Psoas muscle (tissue), 8 donors: ENCODE measurements around the gene EMILIN2. TPM values are rescaled to one million over a fixed set of nuclear protein-coding genes. Genes with fewer than 3 reads are reported as not detected.

Experiments used
- ATAC-seq, 4 donors: fragments of 200-7000 bp; cut with Tn5 transposase; one replicate each; pipeline ENCODE4 v1.9.1; 2020; ENCODE audit warnings: moderate library complexity in 3 of 4, mild to moderate bottlenecking in 2 of 4
- DNase-seq, 2 donors: peaks; one replicate each; pipeline ENCODE4 v3.0.0-alpha.2; 2020
- H3K27ac ChIP-seq: fragments of 200-600 bp; one replicate; pipeline ENCODE4 v1.8.0; 2022
- H3K27me3 ChIP-seq, 3 donors: fragments of 200-600 bp in 1 of 3; one replicate each; pipeline versions ENCODE4 v1.6.1 to v1.8.0; 2013 to 2022; ENCODE audit warnings: low read length in 2 of 3, mild to moderate bottlenecking in 2 of 3, moderate library complexity in 1 of 3; ENCODE audit not compliant: insufficient read depth in 3 of 3
- H3K36me3 ChIP-seq, 2 donors: fragments of 200-600 bp in 1 of 2; one replicate each; pipeline versions ENCODE4 v1.6.1 to v1.8.0; 2013 to 2022; ENCODE audit warnings: low read depth in 1 of 2, mild to moderate bottlenecking in 1 of 2, moderate library complexity in 1 of 2; ENCODE audit not compliant: insufficient read depth in 1 of 2
- H3K4me1 ChIP-seq: fragments of 200-600 bp; one replicate; pipeline ENCODE4 v1.8.0; 2022
- H3K4me3 ChIP-seq: fragments of 200-600 bp; one replicate; pipeline ENCODE4 v1.8.0; 2022; ENCODE audit warnings: mild to moderate bottlenecking
- H3K9me3 ChIP-seq: fragments of 200-600 bp; one replicate; pipeline ENCODE4 v1.8.0; 2022
- WGBS, 3 donors: extraction: QIAGEN DNeasy Blood & Tissue Kit; methylation state at CpG; one replicate each; pipeline versions ENCODE4 v1.1.6 to v1.1.7; 2013; 5-methylcytosine and 5-hydroxymethylcytosine counted together
- intact Hi-C, 2 donors: fragments of 100-400 bp; cut with DNase I; formaldehyde crosslinking; loops; one replicate each; pipeline versions ENCODE4 v1.11.0 to v1.14.2; 2022
- polyA plus RNA-seq, 3 donors: library from polyadenylated mRNA; stranded (reverse); fragments of 200-250 nt; gene quantifications; one replicate each; pipeline ENCODE4 v1.2.3, GENCODE V29; 2013
- total RNA-seq, 4 donors: library from RNA; stranded (reverse); fragmentation: NEBNext Ultra II Directional in 2 of 4; extraction: Animal tissue kit (Norgen Biotek cat#: 25700) in 2 of 4; gene quantifications; one replicate each; pipeline versions ENCODE4 v1.2.1 to v1.2.4, GENCODE V29; 2021 to 2023
- TF ChIP-seq, protein P1 (sequence below): fragments of 200-600 bp; IDR thresholded peaks from one replicate; pipeline ENCODE4 v1.8.0; 2022; ENCODE audit warnings: antibody characterized with exemption
- donor health status: healthy with polysubstance abuse.
- donor health status: DM: no; HTN: no; CAD: no; lungs with moderate emphysema.
- donor health status: Bipolar disorder and iron deficiency.
- donor health status: healthy.
- donor health status: DM: yes; HTN: yes; CAD: no.
- donor health status: DM: no; HTN: no; CAD: no.
- donor health status: DM: no; HTN: no; CAD: no.
- donor health status: DM: yes; HTN: yes; CAD: no.

The EMILIN2 gene
- total and polyA plus RNA-seq, 7 donors: 0.65 to 2.9 (median 2.2) TPM

DNA sequence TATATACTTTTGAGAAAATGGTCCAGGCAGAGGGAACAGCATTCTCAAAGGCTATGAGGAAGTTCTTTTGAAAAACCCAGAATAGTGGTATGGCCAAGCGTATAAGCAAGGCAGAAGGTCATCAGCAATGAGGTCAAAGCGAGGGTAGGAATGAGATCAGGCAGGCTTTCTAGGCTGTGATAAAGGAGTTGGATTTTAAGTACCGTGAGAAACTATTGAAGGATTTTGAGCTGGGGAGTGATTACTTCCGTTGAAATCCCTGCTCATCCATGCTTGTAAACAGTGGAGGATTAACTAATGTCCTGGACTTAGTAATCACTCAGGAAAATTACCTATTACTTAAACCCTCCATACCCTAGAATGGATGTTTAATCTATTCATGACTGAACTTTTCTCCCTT is 50.2 kb downstream of the EMILIN2 start:
- Histone ChIP-seq H3K27ac (no peak overlapping the region), H3K4me1 (no peaks in the 10 kb centered on the region), H3K27me3 (no peaks in the 10 kb centered on the region), H3K36me3 (no peaks in the 10 kb centered on the region), H3K9me3 (no peaks in the 10 kb centered on the region), H3K4me3 (no peak overlapping the region)
- WGBS, 3 donors: 88 to 90% (median 89%) methylated on average over 4 of the region's 4 CpGs
- TF ChIP-seq, protein P1, sequence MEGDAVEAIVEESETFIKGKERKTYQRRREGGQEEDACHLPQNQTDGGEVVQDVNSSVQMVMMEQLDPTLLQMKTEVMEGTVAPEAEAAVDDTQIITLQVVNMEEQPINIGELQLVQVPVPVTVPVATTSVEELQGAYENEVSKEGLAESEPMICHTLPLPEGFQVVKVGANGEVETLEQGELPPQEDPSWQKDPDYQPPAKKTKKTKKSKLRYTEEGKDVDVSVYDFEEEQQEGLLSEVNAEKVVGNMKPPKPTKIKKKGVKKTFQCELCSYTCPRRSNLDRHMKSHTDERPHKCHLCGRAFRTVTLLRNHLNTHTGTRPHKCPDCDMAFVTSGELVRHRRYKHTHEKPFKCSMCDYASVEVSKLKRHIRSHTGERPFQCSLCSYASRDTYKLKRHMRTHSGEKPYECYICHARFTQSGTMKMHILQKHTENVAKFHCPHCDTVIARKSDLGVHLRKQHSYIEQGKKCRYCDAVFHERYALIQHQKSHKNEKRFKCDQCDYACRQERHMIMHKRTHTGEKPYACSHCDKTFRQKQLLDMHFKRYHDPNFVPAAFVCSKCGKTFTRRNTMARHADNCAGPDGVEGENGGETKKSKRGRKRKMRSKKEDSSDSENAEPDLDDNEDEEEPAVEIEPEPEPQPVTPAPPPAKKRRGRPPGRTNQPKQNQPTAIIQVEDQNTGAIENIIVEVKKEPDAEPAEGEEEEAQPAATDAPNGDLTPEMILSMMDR: no peak
- intact Hi-C loops: no loop called here
- ATAC-seq (no peak), DNase-seq (no peak)

DNA sequence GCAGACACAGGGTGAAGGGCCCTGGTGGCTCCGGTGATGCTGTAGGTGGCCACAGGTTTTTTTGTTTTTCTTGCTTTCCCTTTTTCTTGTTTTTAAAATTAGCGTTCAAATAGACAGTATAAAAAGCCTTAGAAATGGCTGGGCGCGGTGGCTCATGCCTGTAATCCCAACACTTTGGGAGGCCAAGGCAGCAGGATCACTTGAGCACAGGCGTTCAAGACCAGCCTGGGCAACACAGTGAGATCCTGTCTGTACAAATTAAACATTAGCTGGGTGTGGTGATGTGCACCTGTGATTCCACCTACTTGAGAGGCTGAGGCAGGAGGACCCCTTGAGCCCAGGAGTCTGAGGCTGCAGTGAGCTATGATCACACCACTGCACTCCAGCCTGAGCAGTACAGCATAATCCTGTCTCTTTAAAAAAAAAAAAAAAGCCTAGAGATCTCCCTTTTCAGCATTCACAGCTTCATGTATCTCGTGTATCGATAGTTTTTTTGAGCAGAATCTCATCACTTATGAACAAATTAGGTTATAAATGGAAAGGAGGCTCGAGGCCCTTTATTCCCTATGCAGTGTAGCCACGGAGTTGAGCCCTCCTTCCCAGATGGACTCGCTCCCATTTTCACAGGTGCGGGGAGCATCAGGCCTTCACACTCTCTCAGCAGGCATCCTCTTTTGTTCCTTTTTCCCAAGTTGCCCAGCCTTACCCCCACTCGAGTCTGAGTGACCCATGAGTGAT is 50.8 kb downstream of the EMILIN2 start:
- Histone ChIP-seq H3K27ac (no peak overlapping the region), H3K4me1 (no peaks in the 10 kb centered on the region)

DNA sequence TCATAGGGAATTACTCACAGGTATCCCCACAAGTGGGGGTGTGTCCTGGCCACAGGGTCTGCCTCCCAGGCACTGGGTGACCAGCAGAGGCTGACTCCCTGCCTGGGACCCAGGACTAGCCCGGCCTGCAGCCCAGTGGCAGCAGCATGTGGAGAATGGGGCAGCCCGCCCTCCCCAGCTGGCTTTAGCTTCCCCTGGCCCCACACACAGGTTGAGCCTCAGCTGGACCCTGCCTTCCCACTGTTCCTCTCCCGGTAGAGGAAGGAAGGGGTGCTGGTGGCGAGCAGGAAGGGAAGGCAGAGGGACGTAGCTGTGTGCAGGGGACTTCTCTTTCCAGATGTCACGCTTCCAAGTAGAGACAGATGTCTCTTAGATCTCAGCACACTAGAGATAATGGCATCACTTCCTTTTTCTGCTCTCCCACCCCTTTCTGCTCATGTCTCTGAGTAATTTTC is 51.4 kb downstream of the EMILIN2 start:
- Histone ChIP-seq H3K9me3 (no peaks in the 10 kb centered on the region), H3K4me1 (no peaks in the 10 kb centered on the region), H3K36me3 (no peaks in the 10 kb centered on the region), H3K27me3 (no peaks in the 10 kb centered on the region), H3K27ac (no peak overlapping the region), H3K4me3 (no peak overlapping the region)
- peak in 1 of 2 donors; percentile 58 for DNase-seq
- ATAC-seq: peak in 2 of 4 donors; percentile 12 to 21
- TF ChIP-seq, protein P1: no peak
- 41 to 58% (median 50%) methylated on average over 3 to 6 of the region's 6 CpGs for WGBS, 3 donors
- intact Hi-C loops: no loop called here

More for the DNA sequence above, 50.8 kb downstream of the EMILIN2 start:
- ATAC-seq: no peak
- no peaks in the 10 kb centered on the region for H3K36me3 ChIP-seq
- H3K27me3 ChIP-seq: no peaks in the 10 kb centered on the region
- no peak for DNase-seq
- TF ChIP-seq, protein P1: no peak
- no peak overlapping the region for H3K4me3 ChIP-seq
- intact Hi-C loops: no loop called here
- 69 to 74% (median 71%) methylated on average over 12 of the region's 12 CpGs for WGBS, 3 donors
- no peaks in the 10 kb centered on the region for H3K9me3 ChIP-seq

DNA sequence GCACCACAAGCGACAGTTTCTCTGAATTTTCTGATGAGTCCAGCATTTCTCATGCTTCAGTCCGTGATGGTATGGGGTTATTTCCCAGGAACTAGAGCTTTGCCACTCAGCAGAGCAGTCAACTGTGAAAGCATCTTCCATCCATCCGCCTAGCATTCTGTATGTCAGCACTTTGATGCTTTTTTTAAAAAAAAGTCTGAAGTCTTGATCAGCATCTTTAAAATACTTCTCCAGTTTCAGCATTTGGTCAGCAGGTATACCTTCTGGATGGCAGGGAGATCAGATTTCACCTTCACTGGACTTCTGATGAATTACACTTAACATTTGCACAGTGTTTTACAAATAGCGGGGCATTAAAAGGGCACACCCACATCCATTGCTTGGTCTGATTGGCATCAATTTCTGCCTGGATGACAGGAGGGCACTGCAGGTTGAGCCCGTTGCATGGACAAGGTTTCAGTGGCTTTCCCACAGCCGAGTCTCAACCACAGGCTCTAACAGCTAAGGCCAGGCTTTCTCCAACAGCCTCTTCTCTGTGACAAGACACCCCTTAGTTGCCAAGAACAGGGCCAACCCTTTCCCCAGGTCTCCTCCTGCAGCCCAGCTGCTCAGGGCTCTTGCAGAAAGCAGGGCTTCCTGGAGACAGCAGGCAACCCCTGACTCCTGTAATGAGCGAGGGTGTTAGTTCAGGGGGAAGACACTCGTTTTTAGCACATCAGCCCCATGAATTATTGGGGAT is 54.0 kb downstream of the EMILIN2 start:
- WGBS, 3 donors: 77 to 81% (median 81%) methylated on average over 8 of the region's 8 CpGs
- Histone ChIP-seq H3K36me3 (no peaks in the 10 kb centered on the region), H3K4me3 (no peak overlapping the region), H3K4me1 (no peaks in the 10 kb centered on the region), H3K9me3 (no peaks in the 10 kb centered on the region), H3K27ac (no peak overlapping the region), H3K27me3 (peaks cover 0 to 8% (median 4%) of the 10 kb centered on the region in 3 donors)
- TF ChIP-seq, protein P1: no peak
- intact Hi-C loops: no loop called here
- DNase-seq (no peak), ATAC-seq (no peak)
